GM19397 (cell line): Measurements from ENCODE around the gene TCF4.

ENCODE experiments used
- ATAC-seq: cut with Tn5 transposase; IDR thresholded peaks from one replicate; pipeline ENCODE4 v1.9.1; 2021; ENCODE audit warnings: mild to moderate bottlenecking, moderate library complexity; ENCODE audit not compliant: unreplicated experiment

Gene TCF4

DNA sequence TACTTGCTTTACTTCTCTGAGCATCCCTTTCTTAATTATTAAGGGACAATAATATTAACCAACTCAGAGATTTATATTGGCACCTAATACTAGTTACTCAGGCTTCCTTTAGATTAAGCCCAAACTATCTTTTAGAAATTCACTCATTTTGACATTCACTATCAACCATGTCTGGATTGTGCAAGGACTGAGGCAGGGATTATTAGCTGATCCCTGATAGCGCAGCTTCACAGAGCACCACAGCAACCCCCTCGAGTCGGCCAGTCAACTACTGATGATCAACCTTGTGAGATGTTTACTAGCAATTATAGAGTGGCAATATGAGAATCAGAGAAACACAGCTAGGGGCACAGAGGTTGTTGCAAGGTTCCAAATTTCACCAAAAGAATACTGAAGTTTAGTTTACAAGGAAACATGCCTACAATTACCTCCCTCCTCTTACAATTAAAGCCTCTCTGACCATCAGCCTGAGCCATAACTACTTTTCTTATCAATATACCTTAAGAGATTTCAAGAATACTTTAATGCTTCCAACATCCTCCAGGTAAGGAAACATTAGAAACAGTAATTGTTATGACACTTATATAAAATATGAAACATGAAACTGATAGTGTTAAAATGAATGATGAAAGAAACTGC is 191.6 kb downstream of the TCF4 start:
- ATAC-seq = no peak

DNA sequence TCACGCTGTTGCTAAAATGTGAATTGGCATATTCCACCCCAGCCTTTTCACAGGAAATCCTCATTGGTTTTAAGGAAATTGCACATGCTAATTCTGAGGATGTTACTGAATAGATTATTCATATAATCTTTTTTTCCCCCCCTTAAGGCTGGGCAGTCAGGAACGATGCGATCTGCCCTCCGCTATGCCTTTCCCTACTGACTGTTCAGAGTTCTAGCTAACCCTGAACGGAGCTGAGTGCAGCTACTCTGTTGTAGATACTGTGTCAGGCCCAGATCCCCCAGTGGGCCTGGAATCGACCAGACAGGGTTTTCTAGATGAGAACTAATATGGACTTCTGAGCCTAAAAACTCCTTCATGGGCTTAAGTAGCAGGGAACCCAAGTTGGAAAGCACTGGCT is 192.2 kb downstream of the TCF4 start:
- ATAC-seq = no peak

DNA sequence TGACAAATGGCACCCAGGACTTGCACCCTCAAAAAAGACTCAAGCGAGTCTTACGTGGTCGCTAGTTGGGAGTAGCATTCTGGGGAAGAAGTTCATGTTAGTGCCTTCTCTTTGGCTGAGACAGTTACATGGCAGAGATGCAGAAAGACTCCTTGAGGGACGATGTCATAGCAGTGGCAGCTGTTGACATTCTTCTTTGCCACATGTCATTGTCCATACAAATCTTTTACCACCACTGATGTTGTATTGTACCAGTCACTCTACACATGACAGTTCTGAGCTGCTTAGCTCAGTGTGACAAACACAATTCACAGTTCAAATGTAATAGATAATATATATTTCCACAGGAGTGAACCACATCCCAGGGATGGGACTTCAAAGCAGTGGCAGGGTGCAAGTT is 197.1 kb downstream of the TCF4 start:
- ATAC-seq = no peak

DNA sequence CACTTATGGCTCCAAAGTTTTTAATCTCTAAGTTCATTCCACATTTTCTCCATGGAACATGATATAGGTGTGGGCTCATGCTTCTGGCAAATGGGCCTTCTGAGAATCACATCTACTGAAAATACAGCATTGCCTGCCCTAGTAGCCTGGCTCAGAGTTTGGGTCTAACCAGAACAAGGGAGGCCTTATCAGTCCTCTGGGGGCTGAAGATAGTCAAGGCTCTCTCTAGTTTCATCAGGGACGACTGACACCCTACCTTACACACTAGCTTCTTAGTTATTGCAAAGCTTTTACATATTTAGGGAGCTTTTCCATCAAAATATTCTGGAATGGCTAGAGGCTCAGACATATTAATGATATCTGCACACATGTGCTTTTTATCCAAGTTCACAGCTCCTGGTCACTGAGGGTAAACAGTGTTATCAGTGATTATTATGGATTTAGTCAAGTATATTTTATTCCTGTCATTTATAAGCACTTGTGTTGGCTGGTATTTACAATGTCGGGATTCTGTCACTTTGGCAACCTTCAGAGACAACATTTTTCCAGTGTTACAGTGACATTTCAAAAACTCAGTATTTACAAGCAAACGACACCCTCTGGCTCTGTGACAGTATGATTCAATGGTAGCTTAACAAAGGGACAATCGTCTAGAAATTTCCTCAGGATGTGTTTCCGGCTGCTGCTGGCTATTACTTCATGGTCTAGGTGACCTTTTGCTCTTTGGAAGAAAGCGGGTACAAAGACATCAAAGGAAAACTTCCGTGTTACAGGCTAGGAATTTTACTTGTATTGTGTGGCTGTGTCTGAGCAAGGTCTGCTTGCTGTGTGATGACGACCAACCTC is 200.6 kb downstream of the TCF4 start:
- ATAC-seq = no peak

DNA sequence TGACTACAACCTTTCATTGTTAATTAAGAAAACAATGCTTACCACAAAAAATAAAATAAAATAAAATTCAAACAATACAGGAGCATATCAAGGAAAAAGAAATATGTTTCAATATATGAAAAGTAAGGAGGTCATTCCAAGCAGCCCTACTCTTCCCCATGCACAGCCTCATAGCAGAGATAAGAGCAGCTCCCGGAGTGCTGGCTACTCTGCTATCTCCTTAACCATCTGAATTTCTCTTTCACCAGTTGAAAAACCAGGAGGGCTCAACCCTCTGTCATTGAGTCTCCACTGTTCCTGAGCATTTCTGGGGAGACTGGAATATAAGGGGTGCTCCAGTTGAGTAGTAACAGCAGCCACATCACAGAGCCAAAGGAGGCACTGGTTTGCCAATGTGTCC is 201.4 kb downstream of the TCF4 start:
- ATAC-seq = no peak

DNA sequence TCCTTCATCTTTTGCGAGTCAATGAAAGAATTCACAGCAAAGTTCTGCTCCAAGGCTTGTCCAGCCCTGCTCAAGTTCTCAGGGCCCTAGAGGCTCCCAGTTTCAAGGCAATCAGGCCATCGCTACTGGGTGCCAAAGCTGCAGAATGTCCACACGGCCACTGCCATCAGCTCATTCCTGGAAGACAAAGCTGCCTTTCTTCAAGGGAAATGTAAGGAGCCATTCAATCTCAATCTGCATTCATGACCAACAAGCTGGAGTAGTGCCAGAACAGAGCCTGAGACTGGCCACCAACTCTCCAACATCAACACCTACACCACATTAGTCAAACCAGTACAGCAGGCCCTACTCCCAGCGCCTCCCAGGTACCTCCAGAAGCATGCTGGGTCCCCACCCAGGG is 202.2 kb downstream of the TCF4 start:
- ATAC-seq = no peak

DNA sequence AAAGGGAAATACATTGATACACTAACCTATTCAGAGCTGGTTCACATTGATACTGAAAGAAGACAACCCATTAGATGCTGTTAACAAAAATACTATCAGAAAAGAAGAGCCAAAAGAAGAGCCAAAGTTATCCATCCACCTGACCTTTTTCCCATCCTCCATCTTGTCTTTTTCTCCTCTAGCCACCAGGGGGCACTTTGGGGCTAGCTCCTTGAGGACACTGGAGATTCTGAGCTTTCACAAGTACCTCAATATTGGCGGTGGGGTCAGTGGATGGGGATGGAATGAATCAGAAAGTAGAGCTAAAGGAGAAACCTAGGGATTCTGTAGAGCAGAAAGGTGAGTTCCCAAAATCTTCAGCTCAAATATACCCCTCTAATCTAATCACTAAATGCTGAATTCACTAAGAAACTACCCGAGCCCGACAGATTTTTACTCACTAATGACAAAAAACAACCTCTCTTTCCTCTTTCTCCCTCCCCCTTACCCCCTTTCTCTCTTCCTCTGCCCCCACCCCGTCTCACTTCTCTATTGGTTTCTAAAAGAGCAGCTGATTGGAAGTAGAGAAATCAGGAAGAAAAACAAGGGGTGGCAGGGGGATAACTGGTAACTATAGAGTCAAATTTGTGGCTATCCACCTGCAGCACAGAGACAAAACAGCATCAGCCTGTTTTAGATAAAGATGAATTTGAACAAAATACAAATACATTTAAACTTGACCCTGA is 203.3 kb downstream of the TCF4 start:
- ATAC-seq = no peak

DNA sequence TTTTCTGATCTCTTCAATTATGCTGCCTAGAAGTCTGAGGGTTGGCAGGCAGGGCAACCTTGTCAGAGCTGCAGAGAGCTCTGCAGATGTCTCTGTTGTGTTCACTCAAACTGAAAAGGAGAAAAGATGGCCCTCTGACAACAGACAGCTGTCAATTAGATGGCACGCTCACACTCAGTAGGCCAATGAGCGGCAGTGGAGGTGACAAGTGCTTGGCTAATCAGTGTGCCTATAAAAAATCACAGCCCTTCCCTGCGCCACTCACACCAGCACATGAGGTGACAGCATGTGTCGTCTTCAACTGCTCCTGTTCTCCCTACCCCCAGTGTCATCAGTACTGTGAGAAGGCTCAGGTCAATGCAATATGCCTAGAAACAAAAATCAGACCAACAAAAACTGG is 203.9 kb downstream of the TCF4 start:
- no peak for ATAC-seq

DNA sequence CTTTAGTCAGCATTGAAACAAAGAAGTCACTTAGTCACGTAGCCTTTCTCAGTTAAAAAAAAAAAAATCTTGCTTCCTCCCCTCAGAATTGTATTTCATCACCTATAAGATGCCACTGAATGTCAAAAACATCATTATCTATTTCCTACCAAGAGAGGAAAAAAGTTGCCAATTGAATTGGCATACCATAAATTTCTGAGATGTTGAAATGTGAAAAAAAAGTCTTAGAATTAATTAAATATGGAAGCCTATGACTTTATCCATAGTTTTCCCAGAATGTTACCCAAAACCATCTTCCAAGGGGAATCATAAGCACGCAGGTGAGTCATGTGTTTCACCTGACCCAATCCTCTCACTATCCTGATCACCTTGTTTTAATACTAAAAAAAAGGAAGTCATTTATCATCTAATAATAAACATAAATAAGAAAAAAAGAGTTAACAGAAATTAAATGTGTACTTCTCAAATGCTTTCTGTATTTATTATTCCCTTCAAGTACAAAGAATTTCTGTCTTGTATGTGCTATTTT is 205.7 kb downstream of the TCF4 start:
- no peak for ATAC-seq

DNA sequence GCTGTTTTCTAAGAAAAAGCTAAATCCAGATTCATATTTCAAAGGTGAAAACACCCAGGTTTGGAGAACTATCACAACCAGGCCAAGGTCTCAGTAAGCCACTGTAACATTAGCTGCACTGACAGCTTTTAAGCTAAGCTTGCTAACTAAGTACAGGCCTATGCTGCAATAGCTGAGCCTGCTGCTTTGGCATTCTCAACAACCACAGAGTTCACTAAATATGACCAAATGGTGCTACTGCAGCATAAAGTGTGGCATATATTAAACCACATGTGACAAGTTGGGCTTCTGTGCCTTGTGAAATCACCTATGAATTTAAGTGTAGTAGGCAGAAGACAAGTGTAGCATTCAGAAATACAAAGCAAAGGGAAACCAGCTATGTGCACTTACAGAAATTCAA is 206.7 kb downstream of the TCF4 start:
- ATAC-seq = no peak

DNA sequence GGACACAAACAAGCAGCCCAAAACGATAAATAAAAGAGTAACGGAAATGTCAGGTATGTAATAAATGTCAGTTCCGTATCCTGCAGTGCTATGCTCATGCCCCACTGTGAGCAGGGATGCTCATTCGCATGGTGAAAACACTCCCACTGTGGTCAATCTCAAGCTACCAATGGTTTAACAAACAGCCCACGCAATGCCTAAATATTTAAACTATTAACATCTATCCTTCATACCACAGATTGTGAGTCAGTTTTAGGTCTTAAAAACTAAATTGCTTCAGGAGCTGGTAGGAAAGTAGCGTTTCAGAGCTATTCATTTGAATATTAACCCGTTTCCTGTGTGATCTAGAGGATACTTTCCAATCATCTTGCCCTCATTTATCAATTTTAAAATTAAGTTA is 207.4 kb downstream of the TCF4 start:
- ATAC-seq = no peak

DNA sequence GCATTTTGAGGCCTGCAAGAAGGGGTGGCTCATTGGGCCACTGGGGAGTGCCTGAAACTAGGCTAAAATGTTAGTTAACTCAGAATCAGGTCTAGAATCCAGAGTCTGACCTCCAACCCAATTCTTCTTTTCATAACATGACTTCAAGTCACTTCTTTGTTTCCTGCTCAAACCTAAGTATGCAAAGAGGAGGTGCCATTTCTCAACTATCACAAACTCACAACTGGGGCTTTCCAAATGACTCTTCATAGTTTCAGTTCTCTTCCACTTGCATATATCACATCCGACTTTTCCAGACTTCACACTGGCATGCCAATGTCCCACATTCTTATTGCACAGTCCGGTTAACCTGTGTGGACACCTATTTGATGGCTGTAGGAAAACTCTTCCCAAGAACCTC is 211.6 kb downstream of the TCF4 start:
- peak; percentile 86 for ATAC-seq

DNA sequence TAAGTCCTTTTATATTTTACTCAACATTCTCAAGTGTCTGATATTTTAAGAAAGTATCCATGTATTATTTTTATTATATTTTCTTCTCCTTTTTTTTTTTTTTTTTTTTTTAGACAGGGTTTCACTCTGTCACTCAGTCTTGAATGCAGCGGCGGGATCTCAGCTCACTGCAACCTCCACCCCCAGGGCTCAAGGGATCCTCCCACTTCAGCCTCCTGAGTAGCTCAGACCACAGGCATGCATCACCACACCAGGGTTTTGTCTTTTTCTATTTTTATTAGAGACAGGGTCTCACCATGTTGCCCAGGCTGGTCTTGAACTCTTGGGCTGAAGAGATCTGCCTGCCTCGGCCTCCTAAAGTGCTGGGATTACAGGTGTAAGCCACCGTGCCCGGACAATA is 212.1 kb downstream of the TCF4 start:
- ATAC-seq = peak; percentile 13

DNA sequence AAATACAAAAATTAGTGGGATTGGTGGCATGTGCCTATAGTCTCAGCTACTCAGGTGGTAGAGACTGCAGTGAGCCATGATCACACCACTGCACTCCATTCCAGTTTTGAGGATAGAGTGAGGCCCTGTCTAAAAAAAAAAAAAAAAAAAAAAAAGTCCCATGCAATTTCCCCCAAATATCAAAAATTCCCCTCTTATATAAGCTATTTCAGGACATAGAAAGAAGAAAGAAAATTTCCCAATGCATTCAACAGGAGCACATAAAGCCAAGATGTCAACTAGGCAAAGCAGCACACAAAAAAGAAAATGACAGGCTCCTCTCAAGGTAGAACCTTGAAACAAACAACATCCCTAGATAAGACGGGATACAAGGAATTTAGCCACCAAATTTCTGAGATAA is 213.3 kb downstream of the TCF4 start:
- no peak for ATAC-seq

DNA sequence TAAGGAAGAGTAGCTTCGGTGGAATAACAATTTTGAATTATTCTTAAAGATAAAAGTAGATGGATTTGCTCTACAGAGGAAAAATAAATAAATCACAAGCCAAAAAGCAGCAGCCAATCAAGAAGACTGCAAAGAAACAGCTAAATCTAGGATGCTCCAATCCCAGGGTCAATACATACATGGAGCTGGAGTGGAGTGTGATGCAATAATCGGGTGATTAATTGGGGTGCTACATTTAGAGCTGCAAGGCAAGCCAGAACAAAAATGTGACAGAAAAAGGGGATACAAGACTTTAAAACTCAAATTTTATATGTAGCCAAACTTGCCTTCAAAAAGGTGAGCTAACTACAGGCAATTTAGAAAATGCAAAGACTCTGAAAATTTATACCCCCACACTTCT is 215.8 kb downstream of the TCF4 start:
- ATAC-seq = no peak

DNA sequence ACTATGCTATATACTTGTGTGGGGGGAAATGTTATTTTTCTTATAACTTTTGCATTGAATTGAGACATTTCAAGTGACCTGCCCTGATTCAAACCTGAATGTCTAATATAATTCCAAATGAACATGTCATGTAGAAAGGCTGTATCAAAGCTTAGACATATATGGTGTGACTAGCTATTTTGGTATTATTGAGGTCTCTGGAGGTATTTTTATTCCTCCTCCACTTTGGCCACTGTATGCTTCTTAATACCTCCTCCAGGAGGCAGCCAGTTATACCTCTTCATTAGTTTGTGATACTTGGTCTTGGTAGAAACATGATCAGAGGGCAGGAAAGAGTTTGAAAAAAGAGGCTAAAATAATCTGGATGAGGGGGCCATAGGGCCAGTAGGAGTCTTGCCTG is 217.1 kb downstream of the TCF4 start:
- ATAC-seq = no peak

DNA sequence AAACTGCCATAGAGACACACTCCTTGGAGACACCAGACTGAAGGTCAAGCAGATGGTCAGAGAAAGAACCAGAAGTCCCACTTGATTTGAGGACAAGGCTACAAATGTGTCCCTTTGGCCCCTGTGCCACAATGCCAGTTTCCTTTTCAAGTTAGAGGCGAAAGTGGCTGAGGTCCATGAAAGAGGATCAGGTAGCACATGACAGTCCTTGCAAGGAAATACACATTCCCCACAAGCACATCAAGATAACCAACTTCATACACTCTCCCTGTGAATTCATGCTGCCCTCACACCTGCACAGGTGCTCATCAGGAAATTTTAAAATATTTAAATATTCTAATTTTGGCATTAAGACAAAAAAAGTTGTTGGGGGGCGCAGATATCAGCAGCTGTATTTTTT is 218.6 kb downstream of the TCF4 start:
- ATAC-seq = no peak

DNA sequence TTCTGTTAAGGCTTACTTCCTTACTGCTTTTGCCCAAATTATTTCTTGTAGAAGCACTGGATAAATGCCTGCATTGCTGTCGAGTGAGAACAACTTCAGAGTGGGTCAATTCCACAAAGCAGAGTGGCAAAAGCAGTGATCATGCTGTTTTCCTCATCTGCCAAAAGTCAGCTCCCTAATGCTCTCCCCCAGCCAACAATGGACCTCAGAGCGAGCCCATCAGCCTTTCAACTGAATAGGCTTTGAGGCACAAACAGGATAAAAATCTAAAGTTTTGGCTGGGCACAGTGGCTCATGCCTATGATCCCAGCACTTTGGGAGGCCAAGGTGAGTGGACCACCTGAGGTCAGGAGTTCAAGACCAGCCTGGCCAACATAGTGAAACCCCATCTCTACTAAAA is 222.7 kb downstream of the TCF4 start:
- no peak for ATAC-seq

DNA sequence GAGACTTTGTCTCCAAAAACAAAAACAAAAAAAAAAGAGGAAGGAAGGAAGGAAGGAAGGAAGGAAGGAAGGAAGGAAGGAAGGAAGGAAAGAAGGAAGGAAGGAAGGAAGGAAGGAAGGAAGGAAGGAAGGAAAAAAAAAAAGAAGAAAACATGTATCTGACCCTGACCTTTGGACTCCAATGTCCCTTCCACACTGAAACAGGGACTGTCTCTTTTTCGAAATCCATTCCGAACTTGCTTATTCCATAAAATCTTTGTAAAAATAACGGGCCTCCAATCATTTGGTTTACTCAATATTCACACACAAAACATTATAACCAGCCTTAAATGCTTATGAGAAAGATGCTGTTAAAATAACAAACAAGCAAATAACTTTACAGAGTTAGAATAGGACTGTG is 225.7 kb downstream of the TCF4 start:
- ATAC-seq = no peak

DNA sequence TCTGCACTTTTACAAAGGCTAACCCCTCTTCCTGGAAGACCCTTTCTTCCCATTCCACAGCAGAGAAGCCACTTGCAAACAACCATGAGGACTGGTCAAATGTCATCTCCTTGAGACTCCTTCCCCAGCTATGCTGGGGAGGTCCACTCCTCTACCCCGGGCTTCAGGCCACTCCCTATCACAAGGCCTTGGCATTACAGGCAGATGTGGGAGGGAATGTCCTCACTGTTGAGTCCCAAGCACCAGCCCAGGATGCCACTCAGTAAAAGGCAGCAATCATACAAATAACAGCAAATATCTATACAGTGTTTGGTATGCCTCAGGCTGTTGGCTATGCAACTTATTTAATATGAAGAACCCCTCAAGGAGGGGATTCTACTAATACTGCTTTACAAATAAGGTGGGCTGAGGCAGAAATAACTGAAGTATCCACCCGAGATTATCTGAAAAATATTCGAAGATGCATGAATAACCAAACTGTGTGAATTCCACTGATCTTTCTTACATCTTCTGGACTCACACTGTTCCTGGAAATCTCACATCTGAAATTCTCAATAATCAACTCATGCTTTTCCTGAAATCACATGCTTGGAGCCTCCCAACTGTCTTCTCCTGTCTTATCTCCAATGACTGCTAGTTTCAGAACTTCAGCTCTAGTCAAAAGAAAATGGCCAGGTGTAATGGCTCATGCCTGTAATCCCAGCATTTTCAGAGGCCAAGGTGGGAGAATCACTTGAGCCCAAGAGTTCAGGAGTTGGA is 226.3 kb downstream of the TCF4 start:
- no peak for ATAC-seq

DNA sequence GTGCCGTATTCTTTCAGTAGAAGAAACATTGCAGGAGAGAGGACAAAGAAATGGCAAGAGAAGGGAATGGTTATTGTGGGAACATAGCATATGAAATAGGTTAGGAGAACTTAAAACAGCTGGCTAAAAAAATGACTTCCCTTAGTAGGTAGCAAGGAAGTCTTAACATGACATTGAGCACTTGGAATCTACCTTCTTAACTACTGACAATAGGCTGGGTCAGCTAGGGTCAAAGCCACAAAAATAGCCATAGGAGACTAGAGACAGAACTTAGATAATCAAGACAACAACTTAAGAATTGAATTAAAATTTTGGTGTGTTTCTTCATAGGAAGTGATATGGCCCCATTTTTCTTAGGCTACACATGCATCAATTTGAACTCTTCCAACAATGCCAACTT is 227.9 kb downstream of the TCF4 start:
- no peak for ATAC-seq
